ENCODE data around the gene USP34. TPM values are rescaled to one million over a fixed set of nuclear protein-coding genes. Genes with fewer than 3 reads are reported as not detected.
"Not testable (repeated sequence)": the region's sequence is repeated elsewhere in the genome, so short reads cannot be mapped to it uniquely, and the experiment has no call there.

Gene USP34
- total and polyA plus RNA-seq, 12 donors = 34.3 to 75.7 (median 58.6) TPM

GRCh38 chr2:61471905-61472805 is 1.3 kb upstream of the USP34 start:
- H3K9me3 ChIP-seq = no peaks in the 10 kb centered on the region
- H3K4me3 ChIP-seq = peak overlapping the region; percentile 80 to 99 (median 92)
- no peak for DNase-seq
- no peaks in the 10 kb centered on the region for H3K27me3 ChIP-seq
- H3K4me1 ChIP-seq = peaks cover 0 to 36% (median 22%) of the 10 kb centered on the region in 9 donors
- ATAC-seq = no peak
- intact Hi-C loops (cut with DNase I) = loop anchor here in 8 of 10 donors (5.0 to 10.0 kb wide), 7 partner anchors 45 to 297 kb away; partner anchors contain the start of gene XPO1 (in 5 of the 8)
- no peak for TF ChIP-seq CTCF (IDR thresholded peaks at IDR 0.05)
- H3K27ac ChIP-seq = peak overlapping the region; percentile 96 to 100 (median 99)
- H3K36me3 ChIP-seq = peaks cover 0 to 31% (median 4%) of the 10 kb centered on the region in 9 donors
- 39% methylated on average over 19 of the region's 19 CpGs for WGBS, 2 donors

GRCh38 chr2:61470122-61470951 is 550 bp downstream of the USP34 start:
- TF ChIP-seq CTCF (IDR thresholded peaks at IDR 0.05) = no peak
- WGBS, 2 donors = 1 to 2% methylated on average over 41 to 88 of the region's 94 CpGs
- intact Hi-C loops (cut with DNase I) = loop anchor here in 8 of 10 donors (5.0 to 10.0 kb wide), 7 partner anchors 43 to 296 kb away; partner anchors contain the start of gene XPO1 (in 5 of the 8)
- peaks cover 0 to 28% (median 0%) of the 10 kb centered on the region in 9 donors for H3K36me3 ChIP-seq
- peaks cover 0 to 49% (median 35%) of the 10 kb centered on the region in 9 donors for H3K4me1 ChIP-seq
- H3K27ac ChIP-seq = peak overlapping the region; percentile 96 to 100 (median 99)
- H3K27me3 ChIP-seq = no peaks in the 10 kb centered on the region
- peak; percentile 90 for DNase-seq
- H3K4me3 ChIP-seq = peak overlapping the region; percentile 80 to 99 (median 92)
- ATAC-seq = peak; percentile 69 to 86 (median 75)
- no peaks in the 10 kb centered on the region for H3K9me3 ChIP-seq

GRCh38 chr2:61469424-61470121 is 1.3 kb downstream of the USP34 start:
- H3K27ac ChIP-seq = peak overlapping the region in 9 of 10 donors; percentile 96 to 100 (median 99)
- no peak for TF ChIP-seq CTCF (IDR thresholded peaks at IDR 0.05)
- intact Hi-C loops (cut with DNase I) = loop anchor here in 9 of 10 donors (5.0 to 10.0 kb wide), 7 partner anchors 42 to 295 kb away; partner anchors contain the start of gene XPO1 (in 5 of the 9)
- WGBS, 2 donors = 6 to 8% methylated on average over 8 of the region's 8 CpGs
- no peak for DNase-seq
- H3K9me3 ChIP-seq = no peaks in the 10 kb centered on the region
- peaks cover 0 to 28% (median 0%) of the 10 kb centered on the region in 9 donors for H3K36me3 ChIP-seq
- no peaks in the 10 kb centered on the region for H3K27me3 ChIP-seq
- peak overlapping the region; percentile 80 to 99 (median 92) for H3K4me3 ChIP-seq
- peaks cover 0 to 57% (median 40%) of the 10 kb centered on the region in 9 donors for H3K4me1 ChIP-seq
- ATAC-seq = no peak

- Histone ChIP-seq H3K4me1 (peaks cover 0 to 70% (median 49%) of the 10 kb centered on the region in 9 donors), H3K36me3 (peaks cover 0 to 28% (median 0%) of the 10 kb centered on the region in 9 donors)
- not testable (repeated sequence) for H3K27me3 ChIP-seq, H3K27ac ChIP-seq, DNase-seq, H3K9me3 ChIP-seq, ATAC-seq, H3K4me3 ChIP-seq
- intact Hi-C loops (cut with DNase I) = loop anchor here in 2 of 10 donors (5.0 to 10.0 kb wide), 2 partner anchors 41 to 113 kb away; no protein-coding TSS in a partner anchor
- 96% methylated on average over 10 of the region's 10 CpGs for whole genome bisulfite sequencing, 2 donors
Measured at GRCh38 chr2:61468231-61468630, 2.7 kb downstream of the USP34 start.

Measured in heart right ventricle (tissue), 16 donors.